ENCODE results near the gene UBE2I.
A peak's percentile ranks its signal among the peaks of the same experiment; 100 is the strongest.

The UBE2I gene

DNA sequence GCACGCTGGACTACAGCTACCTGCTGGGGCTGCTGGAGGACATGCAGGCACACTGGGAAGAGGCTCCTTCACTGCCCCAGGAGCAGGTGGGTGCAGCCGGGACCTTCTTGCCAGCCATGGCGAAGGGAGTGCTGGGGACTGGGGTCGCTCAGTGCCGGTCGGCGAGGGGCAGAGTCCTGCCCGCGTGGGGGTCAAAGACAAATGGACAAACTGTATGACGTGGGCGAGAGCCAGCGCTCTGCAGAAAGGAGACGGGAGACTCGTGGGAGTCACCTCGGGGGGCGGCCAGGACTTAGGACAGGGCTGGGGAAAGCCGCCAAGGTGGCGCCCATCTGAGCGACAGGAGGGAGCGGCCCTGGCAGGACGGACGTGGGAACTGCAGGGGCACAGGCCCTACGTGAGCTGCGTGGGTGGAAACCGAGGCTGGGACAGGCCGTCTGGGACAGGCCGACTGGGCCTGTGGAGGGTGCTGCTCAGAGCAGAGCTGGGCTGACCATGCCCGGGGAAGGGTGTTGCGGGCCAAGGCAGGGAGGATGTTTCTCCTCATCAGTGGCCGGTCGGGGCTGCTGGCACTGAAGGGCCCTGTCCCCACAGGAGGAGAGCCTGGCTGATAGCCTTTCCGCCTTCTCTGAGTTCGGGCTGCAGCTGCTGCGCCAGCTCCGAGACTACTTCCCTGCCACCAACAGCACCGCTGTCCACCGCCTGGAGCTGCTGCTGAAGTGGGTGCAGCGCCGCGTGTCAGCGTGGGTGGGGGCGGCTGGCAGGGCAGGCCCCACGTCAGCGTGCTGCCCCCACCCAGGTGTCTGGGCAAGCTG is 34.2 kb downstream of the UBE2I start:
- TF ChIP-seq, protein P1, sequence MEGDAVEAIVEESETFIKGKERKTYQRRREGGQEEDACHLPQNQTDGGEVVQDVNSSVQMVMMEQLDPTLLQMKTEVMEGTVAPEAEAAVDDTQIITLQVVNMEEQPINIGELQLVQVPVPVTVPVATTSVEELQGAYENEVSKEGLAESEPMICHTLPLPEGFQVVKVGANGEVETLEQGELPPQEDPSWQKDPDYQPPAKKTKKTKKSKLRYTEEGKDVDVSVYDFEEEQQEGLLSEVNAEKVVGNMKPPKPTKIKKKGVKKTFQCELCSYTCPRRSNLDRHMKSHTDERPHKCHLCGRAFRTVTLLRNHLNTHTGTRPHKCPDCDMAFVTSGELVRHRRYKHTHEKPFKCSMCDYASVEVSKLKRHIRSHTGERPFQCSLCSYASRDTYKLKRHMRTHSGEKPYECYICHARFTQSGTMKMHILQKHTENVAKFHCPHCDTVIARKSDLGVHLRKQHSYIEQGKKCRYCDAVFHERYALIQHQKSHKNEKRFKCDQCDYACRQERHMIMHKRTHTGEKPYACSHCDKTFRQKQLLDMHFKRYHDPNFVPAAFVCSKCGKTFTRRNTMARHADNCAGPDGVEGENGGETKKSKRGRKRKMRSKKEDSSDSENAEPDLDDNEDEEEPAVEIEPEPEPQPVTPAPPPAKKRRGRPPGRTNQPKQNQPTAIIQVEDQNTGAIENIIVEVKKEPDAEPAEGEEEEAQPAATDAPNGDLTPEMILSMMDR (IDR thresholded peaks at IDR 0.05; ENCODE audit: insufficient read depth, low read length, poor library complexity, severe bottlenecking) = no peak
- no peak for TF ChIP-seq EZH2phosphoT487 (conservative IDR thresholded peaks at IDR 0.05; ENCODE audit: low read length)
- Histone ChIP-seq H3K27ac (ENCODE audit: low read depth, low read length) (no peak overlapping the region), H3K36me3 (ENCODE audit: low read length) (no peaks in the 10 kb centered on the region), H3K4me2 (ENCODE audit: low read depth, low read length, poor library complexity, severe bottlenecking) (peak overlapping the region; percentile 50), H2AFZ (ENCODE audit: low read depth, low read length, severe bottlenecking) (no peak overlapping the region), H3K79me2 (ENCODE audit: insufficient read depth, low read length) (no peaks in the 10 kb centered on the region), H3K9me2 (replicated peaks; ENCODE audit: insufficient read depth, low read length) (no peaks in the 10 kb centered on the region), H3F3A (ENCODE audit: insufficient read depth) (no peaks in the 10 kb centered on the region), H3K4me3 (ENCODE audit: insufficient read depth, low read length, poor library complexity, severe bottlenecking) (no peak overlapping the region), H3K27me3 (ENCODE audit: low read length) (no peaks in the 10 kb centered on the region), H4K20me1 (ENCODE audit: low read depth, low read length) (no peaks in the 10 kb centered on the region), H3K9ac (ENCODE audit: low read length) (no peak overlapping the region), H3K9me3 (ENCODE audit: insufficient read depth, low read length) (no peaks in the 10 kb centered on the region)

DNA sequence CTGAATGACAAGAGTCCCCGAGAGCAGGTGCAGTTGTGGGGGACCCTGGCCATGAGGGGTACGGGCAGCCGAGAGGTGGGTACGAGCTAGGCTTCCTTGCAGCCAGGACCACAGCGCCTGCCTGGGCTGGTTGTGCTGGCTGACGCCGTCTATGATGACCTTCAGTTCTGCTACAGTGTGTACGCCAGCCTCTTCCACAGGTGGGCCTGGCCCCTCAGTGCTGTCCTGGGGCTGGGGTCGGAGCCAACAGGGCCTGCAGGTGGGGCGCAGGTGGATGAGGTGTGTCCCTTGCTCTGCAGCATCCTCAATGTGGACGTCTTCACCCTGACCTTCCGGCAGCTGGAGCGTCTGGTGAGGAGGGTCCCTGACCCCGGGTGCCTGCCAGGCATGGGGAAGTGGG is 35.1 kb downstream of the UBE2I start:
- Histone ChIP-seq H3K4me2 (ENCODE audit: low read depth, low read length, poor library complexity, severe bottlenecking) (no peak overlapping the region), H3K36me3 (ENCODE audit: low read length) (no peaks in the 10 kb centered on the region), H3K9ac (ENCODE audit: low read length) (no peak overlapping the region), H3K27me3 (ENCODE audit: low read length) (no peaks in the 10 kb centered on the region), H2AFZ (ENCODE audit: low read depth, low read length, severe bottlenecking) (no peak overlapping the region), H3K4me3 (ENCODE audit: insufficient read depth, low read length, poor library complexity, severe bottlenecking) (no peak overlapping the region), H4K20me1 (ENCODE audit: low read depth, low read length) (no peaks in the 10 kb centered on the region), H3K9me3 (ENCODE audit: insufficient read depth, low read length) (no peaks in the 10 kb centered on the region), H3F3A (ENCODE audit: insufficient read depth) (no peaks in the 10 kb centered on the region), H3K9me2 (replicated peaks; ENCODE audit: insufficient read depth, low read length) (no peaks in the 10 kb centered on the region), H3K27ac (ENCODE audit: low read depth, low read length) (no peak overlapping the region), H3K79me2 (ENCODE audit: insufficient read depth, low read length) (no peaks in the 10 kb centered on the region)
- TF ChIP-seq, protein P1 (IDR thresholded peaks at IDR 0.05; ENCODE audit: insufficient read depth, low read length, poor library complexity, severe bottlenecking) = no peak

DNA sequence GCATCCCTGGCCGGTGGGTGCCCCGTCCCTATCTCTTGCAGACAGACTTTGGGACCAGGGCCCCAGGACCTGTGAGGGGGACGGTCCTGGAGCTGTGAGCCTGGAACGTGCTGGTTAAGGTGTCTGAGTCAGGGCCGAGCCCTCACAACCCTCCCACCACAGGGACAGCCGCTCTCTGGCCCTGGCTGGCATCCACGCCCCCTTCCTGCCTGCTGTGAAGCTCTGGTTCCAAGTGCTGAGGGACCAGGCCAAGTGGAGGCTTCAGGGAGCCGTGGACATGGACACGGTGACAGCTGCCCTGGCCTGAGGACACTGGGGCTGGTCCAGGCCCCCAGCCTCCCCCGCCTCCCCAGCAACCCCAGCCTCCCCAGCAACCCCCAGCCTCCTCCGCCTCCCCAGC is 35.7 kb downstream of the UBE2I start:
- TF ChIP-seq, protein P1 (IDR thresholded peaks at IDR 0.05; ENCODE audit: insufficient read depth, low read length, poor library complexity, severe bottlenecking) = no peak
- no peak for TF ChIP-seq EZH2phosphoT487 (conservative IDR thresholded peaks at IDR 0.05; ENCODE audit: low read length)
- Histone ChIP-seq H3K27me3 (ENCODE audit: low read length) (no peaks in the 10 kb centered on the region), H3F3A (ENCODE audit: insufficient read depth) (no peaks in the 10 kb centered on the region), H3K9ac (ENCODE audit: low read length) (no peak overlapping the region), H3K27ac (ENCODE audit: low read depth, low read length) (no peak overlapping the region), H2AFZ (ENCODE audit: low read depth, low read length, severe bottlenecking) (no peak overlapping the region), H3K36me3 (ENCODE audit: low read length) (no peaks in the 10 kb centered on the region), H3K79me2 (ENCODE audit: insufficient read depth, low read length) (no peaks in the 10 kb centered on the region), H3K9me2 (replicated peaks; ENCODE audit: insufficient read depth, low read length) (no peaks in the 10 kb centered on the region), H3K9me3 (ENCODE audit: insufficient read depth, low read length) (no peaks in the 10 kb centered on the region), H3K4me3 (ENCODE audit: insufficient read depth, low read length, poor library complexity, severe bottlenecking) (no peak overlapping the region), H3K4me2 (ENCODE audit: low read depth, low read length, poor library complexity, severe bottlenecking) (no peak overlapping the region), H4K20me1 (ENCODE audit: low read depth, low read length) (no peaks in the 10 kb centered on the region)

Data from SU-DHL-6 (cell line).